GM12878 (cell line): Measurements from ENCODE around the gene BRICD5. TPM values are rescaled to one million over a fixed set of nuclear protein-coding genes. Genes with fewer than 3 reads are reported as not detected.

Experiments used
- ATAC-seq: fragments of 200-7000 bp; cut with Tn5 transposase; 3 replicates; pipeline ENCODE4 v1.9.1; 2020; ENCODE audit warnings: mild to moderate bottlenecking, moderate library complexity
- BruUV-seq: library from RNA; stranded (reverse); fragments of 400-500 nt; replicated peaks from 2 replicates; lab custom pipeline; 2021; lab: Mats Ljungman, UMichigan
- CTCF ChIA-PET: fragments of 300-600 bp; sonication (Branson Sonifier 250); formaldehyde crosslinking; extraction: SDS; loops from one replicate; lab custom pipeline; 2021; ENCODE audit warnings: inconsistent platforms; lab: Yijun Ruan, JAX
- POLR2A ChIA-PET: fragments of 350-600 bp; formaldehyde crosslinking; extraction: SDS; loops from one replicate; lab custom pipeline; 2021; ENCODE audit warnings: inconsistent platforms; lab: Charles Lee
- RAD21 ChIA-PET: fragments of 300-600 bp; sonication (Branson Sonifier 250); formaldehyde crosslinking; loops from one replicate; lab custom pipeline; 2023; ENCODE audit warnings: antibody characterized with exemption; ENCODE audit not compliant: unreplicated experiment; lab: Charles Lee
- SMC1A ChIA-PET: fragments of 300-600 bp; sonication (Branson Sonifier 250); formaldehyde crosslinking; loops from one replicate; lab custom pipeline; 2023; ENCODE audit not compliant: unreplicated experiment, uncharacterized antibody; lab: Charles Lee
- DNase-seq: peaks from one replicate; pipeline ENCODE4 v3.0.0-alpha.2; 2011; ENCODE audit warnings: low read depth, low spot score
- FAIRE-seq: peaks from 3 replicates; lab custom pipeline; 2011; peaks lifted over from hg19 to GRCh38; lab: Jason Lieb, UNC
- H2AFZ ChIP-seq: 2 replicates; pipeline ENCODE4 v1.6.0; 2011; ENCODE audit warnings: low read depth, low read length, control low read depth; ENCODE audit not compliant: control insufficient read depth
- H3K27ac ChIP-seq: 2 replicates; pipeline ENCODE4 v1.5.1; 2011; ENCODE audit warnings: control low read depth; ENCODE audit not compliant: control insufficient read depth, insufficient read depth
- H3K27me3 ChIP-seq, 2 experiments: replicated peaks in 1 of 2; 2 replicates each; pipeline versions ENCODE4 v1.6.0 to v1.6.1; 2011; ENCODE audit warnings: low read length in 1 of 2; ENCODE audit not compliant: control insufficient read depth in 2 of 2, insufficient read depth in 2 of 2
- H3K36me3 ChIP-seq, 2 experiments: 2 replicates each; pipeline ENCODE4 v1.5.1; 2011; ENCODE audit warnings: low read length in 1 of 2; ENCODE audit not compliant: control insufficient read depth in 2 of 2, insufficient read depth in 2 of 2
- H3K4me1 ChIP-seq: 2 replicates; pipeline ENCODE4 v1.6.1; 2011; ENCODE audit warnings: mild to moderate bottlenecking, low read length, moderate library complexity, mixed read lengths; ENCODE audit not compliant: control insufficient read depth, insufficient read depth
- H3K4me2 ChIP-seq: 2 replicates; pipeline ENCODE4 v1.6.0; 2011; ENCODE audit warnings: control low read depth; ENCODE audit not compliant: control insufficient read depth, insufficient read depth
- H3K4me3 ChIP-seq: fragments of 200-600 bp; sonication (generic); 2 replicates; pipeline ENCODE4 v1.5.1; 2016
- H3K79me2 ChIP-seq: 2 replicates; pipeline ENCODE4 v1.6.0; 2011; ENCODE audit warnings: low read length; ENCODE audit not compliant: control insufficient read depth, insufficient read depth
- H3K9ac ChIP-seq: 2 replicates; pipeline ENCODE4 v1.8.0; 2011; ENCODE audit warnings: low read length, control low read depth, mixed read lengths; ENCODE audit not compliant: control insufficient read depth, insufficient read depth
- H3K9me3 ChIP-seq: replicated peaks from 3 replicates; pipeline ENCODE4 v1.5.1; 2011; ENCODE audit warnings: mild to moderate bottlenecking, low read length; ENCODE audit not compliant: control insufficient read depth, insufficient read depth
- H4K20me1 ChIP-seq: 2 replicates; pipeline ENCODE4 v1.6.0; 2011; ENCODE audit not compliant: control insufficient read depth, insufficient read depth
- MXI1 ChIP-seq: fragments of 150-350 bp; IDR thresholded peaks from 2 replicates; pipeline ENCODE4 v1.6.1; 2011; ENCODE audit warnings: low read depth, mild to moderate bottlenecking, inconsistent platforms, low read length, improper control_type of control experiment
- RAD51 ChIP-seq: fragments of 450-650 bp; IDR thresholded peaks from 2 replicates; pipeline ENCODE4 v1.6.1; 2016; ENCODE audit warnings: moderate library complexity, mild to moderate bottlenecking, inconsistent platforms
- RB1 ChIP-seq: fragments of 450-650 bp; formaldehyde crosslinking; IDR thresholded peaks from 2 replicates; pipeline ENCODE4 v1.6.1; 2017; ENCODE audit warnings: mild to moderate bottlenecking, borderline replicate concordance
- SKIL ChIP-seq: fragments of 450-650 bp; IDR thresholded peaks from 2 replicates; pipeline ENCODE4 v1.6.1; 2017; ENCODE audit warnings: mild to moderate bottlenecking, low read depth, inconsistent platforms; ENCODE audit not compliant: poor library complexity, severe bottlenecking
- WGBS: methylation state at CpG from one replicate; pipeline ENCODE4 v1.1.6; 2016; ENCODE audit warnings: low lambda C conversion rate; ENCODE audit not compliant: insufficient replicate concordance, insufficient coverage; ENCODE audit errors: missing lambda C conversion rate; 5-methylcytosine and 5-hydroxymethylcytosine counted together
- in situ Hi-C: fragments of 300-500 bp; cut with MboI; formaldehyde crosslinking; loops from 9 replicates; pipeline ENCODE4 v1.14.3; 2018; ENCODE audit warnings: mixed read lengths
- intact Hi-C: fragments of 100-400 bp; cut with micrococcal nuclease; formaldehyde crosslinking; loops from one replicate; pipeline ENCODE4 v1.14.2; 2022; ENCODE audit not compliant: unreplicated experiment
- polyA plus RNA-seq, 11 experiments: library from polyadenylated mRNA; depleted of rRNA in 4 of 11; unstranded in 6 of 11; stranded (reverse) in 5 of 11; fragments of >200 nt; fragmentation: Nextera tagmentation in 4 of 11; fragmentation: Illumina TruSeq in 1 of 11; extraction: Ambion mirVana in 4 of 11; extraction: Trizol in 1 of 11; gene quantifications; 1 replicate in 1 of 11; 2 replicates in 10 of 11; pipeline versions ENCODE4 v1.2.1 to v1.2.3, GENCODE V29; 2011 to 2016; ENCODE audit warnings: inconsistent platforms in 2 of 11, missing spikeins in 2 of 11, low read depth in 1 of 11
- total RNA-seq, 4 experiments: library from RNA; depleted of rRNA in 3 of 4; stranded (reverse); fragments of >200 nt in 3 of 4; fragmentation: Illumina TruSeq in 1 of 4; extraction: Trizol in 1 of 4; gene quantifications; 2 replicates each; pipeline versions ENCODE4 v1.2.1 to v1.2.3, GENCODE V29; 2013 to 2021

The BRICD5 gene
- total and polyA plus RNA-seq, 10 of the 15 experiments (the other 5 are each of a cell fraction or from before 2014, with no cell fraction given) = 0.58 to 11.6 (median 1.5) TPM; not detected in 1

DNA sequence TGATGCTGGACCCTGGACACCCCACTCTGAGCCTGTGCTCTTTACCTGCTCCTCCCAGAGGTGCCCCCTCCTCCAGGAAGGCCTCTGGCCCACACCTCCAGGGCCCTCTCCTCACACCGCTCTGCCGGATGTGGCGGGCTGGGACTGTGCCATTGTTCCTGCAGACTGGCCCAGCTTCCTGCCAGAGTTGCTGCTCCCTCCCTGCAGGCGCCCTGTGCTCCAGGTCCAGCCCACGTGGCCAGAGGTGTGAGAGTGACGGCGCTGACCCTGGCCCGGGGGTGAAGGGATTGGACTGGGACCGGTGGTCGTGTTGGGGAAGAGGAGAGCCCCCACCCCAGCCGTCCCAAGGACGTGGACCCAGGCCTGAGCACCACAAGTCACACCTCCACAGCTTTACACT lies 18.4 kb upstream of the BRICD5 start:
- Histone ChIP-seq H3K27ac (no peak overlapping the region), H4K20me1 (no peaks in the 10 kb centered on the region), H3K9me3 (no peaks in the 10 kb centered on the region), H3K36me3 (peaks cover 4 to 37% of the 10 kb centered on the region in 2 experiments; a peak in 3 of 4 replicates), H3K9ac (no peak overlapping the region), H2AFZ (no peak overlapping the region), H3K4me2 (no peak overlapping the region), H3K4me1 (peaks cover 5% of the 10 kb centered on the region; the same call in 1 of the 2 replicates), H3K4me3 (no peak overlapping the region), H3K79me2 (peaks cover 21% of the 10 kb centered on the region), H3K27me3 (no peaks in the 10 kb centered on the region)
- POLR2A ChIA-PET = interaction anchor here (1.0 kb wide), 1 partner anchor 9 kb away, joined by 5 read pairs; no protein-coding TSS in a partner anchor
- SMC1A ChIA-PET = no interaction called here
- DNase-seq (no peak), FAIRE-seq (no peak), ATAC-seq (no peak)
- TF ChIP-seq RAD51 = no peak
- no peak for TF ChIP-seq RB1
- TF ChIP-seq SKIL = no peak
- no peak for TF ChIP-seq MXI1
- intact Hi-C loops (no loop called here), in situ Hi-C loops (no loop called here)
- BruUV-seq = no TSS peak
- RAD21 ChIA-PET = no interaction called here
- CTCF ChIA-PET = no interaction called here
- 99% methylated on average over 11 of the region's 12 CpGs for WGBS
